Loucy (cell line): ENCODE measurements around the gene TCF19.

Source experiments
- H2AFZ ChIP-seq: fragments of 200-600 bp; sonication (generic); 2 replicates; pipeline ENCODE4 v1.6.0; 2016; ENCODE audit warnings: antibody characterized with exemption, mild to moderate bottlenecking, low read length, moderate library complexity
- H3F3A ChIP-seq: fragments of 200-600 bp; 2 replicates; pipeline ENCODE4 v1.6.0; 2016; ENCODE audit warnings: antibody characterized with exemption, low read depth, mild to moderate bottlenecking
- H3K27me3 ChIP-seq: fragments of 200-600 bp; sonication (generic); 2 replicates; pipeline ENCODE4 v1.6.1; 2014; ENCODE audit warnings: low read length, mild to moderate bottlenecking; ENCODE audit not compliant: insufficient read depth, poor library complexity, severe bottlenecking
- H3K36me3 ChIP-seq: fragments of 200-600 bp; sonication (generic); 2 replicates; pipeline ENCODE4 v1.6.1; 2016; ENCODE audit warnings: low read length; ENCODE audit not compliant: insufficient read depth
- H3K4me1 ChIP-seq: fragments of 200-600 bp; sonication (generic); 2 replicates; pipeline ENCODE4 v1.5.1; 2014; ENCODE audit warnings: low read length, mild to moderate bottlenecking; ENCODE audit not compliant: insufficient read depth, poor library complexity, severe bottlenecking
- H3K4me2 ChIP-seq: fragments of 200-600 bp; sonication (generic); 2 replicates; pipeline ENCODE4 v1.6.0; 2014; ENCODE audit warnings: antibody characterized with exemption, low read length, low read depth, mild to moderate bottlenecking; ENCODE audit not compliant: poor library complexity, severe bottlenecking
- H3K4me3 ChIP-seq: fragments of 200-600 bp; sonication (generic); 2 replicates; pipeline ENCODE4 v1.5.1; 2014; ENCODE audit warnings: low read length, mild to moderate bottlenecking, mixed read lengths; ENCODE audit not compliant: poor library complexity, severe bottlenecking
- H3K79me2 ChIP-seq: fragments of 200-600 bp; sonication (generic); 2 replicates; pipeline ENCODE4 v1.6.1; 2014; ENCODE audit warnings: low read length; ENCODE audit not compliant: insufficient read depth
- H3K9ac ChIP-seq: fragments of 200-600 bp; sonication (generic); 2 replicates; pipeline ENCODE4 v1.6.0; 2014; ENCODE audit warnings: mild to moderate bottlenecking, low read depth, low read length, moderate library complexity; ENCODE audit not compliant: poor library complexity, severe bottlenecking
- H3K9me2 ChIP-seq: fragments of 200-600 bp; sonication (generic); replicated peaks from 2 replicates; pipeline ENCODE4 v1.6.1; 2016; ENCODE audit warnings: low read depth, low read length, mixed read lengths
- H3K9me3 ChIP-seq: fragments of 200-600 bp; sonication (generic); 2 replicates; pipeline ENCODE4 v1.6.1; 2014; ENCODE audit warnings: mild to moderate bottlenecking, antibody characterized with exemption, low read length, low read depth; ENCODE audit not compliant: insufficient read depth
- H4K20me1 ChIP-seq: fragments of 200-600 bp; sonication (generic); 2 replicates; pipeline ENCODE4 v1.6.0; 2014; ENCODE audit warnings: antibody characterized with exemption, low read length, mild to moderate bottlenecking; ENCODE audit not compliant: insufficient read depth, poor library complexity, severe bottlenecking
- EZH2phosphoT487 ChIP-seq: fragments of 200-600 bp; IDR thresholded peaks from 2 replicates; pipeline ENCODE4 v1.6.1; 2018; ENCODE audit warnings: antibody characterized with exemption, mild to moderate bottlenecking, moderate library complexity, borderline replicate concordance
- TF ChIP-seq, protein P1 (sequence below): fragments of 200-600 bp; sonication (generic); conservative IDR thresholded peaks from 2 replicates; pipeline ENCODE4 v1.5.1; 2014; ENCODE audit warnings: mild to moderate bottlenecking, antibody characterized with exemption, low read length

The TCF19 gene

DNA sequence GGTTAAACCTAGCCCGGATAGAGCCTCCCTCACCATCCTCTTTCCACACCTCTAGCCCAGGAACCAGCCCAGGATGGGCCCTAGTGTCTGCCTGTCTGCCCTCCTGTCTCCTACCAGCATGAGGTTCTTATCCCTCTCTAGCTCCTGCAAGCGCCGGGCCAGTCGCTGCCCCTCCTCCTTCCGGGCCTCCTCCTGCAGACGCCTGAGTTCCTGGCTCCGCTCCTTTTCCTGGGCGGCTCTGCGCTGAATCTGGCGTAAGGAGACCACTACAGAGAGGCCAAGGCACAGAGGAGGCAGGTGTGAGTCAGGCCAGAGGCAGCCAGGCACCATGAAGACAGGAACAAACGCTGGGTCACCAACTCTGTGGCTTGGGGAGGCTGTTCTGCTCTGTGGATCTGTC lies 15.2 kb upstream of the TCF19 start:
- no peaks in the 10 kb centered on the region for H3K9me2 ChIP-seq
- no peaks in the 10 kb centered on the region for H3F3A ChIP-seq
- no peaks in the 10 kb centered on the region for H3K27me3 ChIP-seq
- H3K79me2 ChIP-seq: no peaks in the 10 kb centered on the region
- no peaks in the 10 kb centered on the region for H3K36me3 ChIP-seq
- no peaks in the 10 kb centered on the region for H3K9me3 ChIP-seq
- no peak overlapping the region for H3K4me2 ChIP-seq
- H2AFZ ChIP-seq: no peak overlapping the region
- H4K20me1 ChIP-seq: no peaks in the 10 kb centered on the region
- no peak overlapping the region for H3K4me3 ChIP-seq
- H3K4me1 ChIP-seq: no peaks in the 10 kb centered on the region
- TF ChIP-seq, protein P1, sequence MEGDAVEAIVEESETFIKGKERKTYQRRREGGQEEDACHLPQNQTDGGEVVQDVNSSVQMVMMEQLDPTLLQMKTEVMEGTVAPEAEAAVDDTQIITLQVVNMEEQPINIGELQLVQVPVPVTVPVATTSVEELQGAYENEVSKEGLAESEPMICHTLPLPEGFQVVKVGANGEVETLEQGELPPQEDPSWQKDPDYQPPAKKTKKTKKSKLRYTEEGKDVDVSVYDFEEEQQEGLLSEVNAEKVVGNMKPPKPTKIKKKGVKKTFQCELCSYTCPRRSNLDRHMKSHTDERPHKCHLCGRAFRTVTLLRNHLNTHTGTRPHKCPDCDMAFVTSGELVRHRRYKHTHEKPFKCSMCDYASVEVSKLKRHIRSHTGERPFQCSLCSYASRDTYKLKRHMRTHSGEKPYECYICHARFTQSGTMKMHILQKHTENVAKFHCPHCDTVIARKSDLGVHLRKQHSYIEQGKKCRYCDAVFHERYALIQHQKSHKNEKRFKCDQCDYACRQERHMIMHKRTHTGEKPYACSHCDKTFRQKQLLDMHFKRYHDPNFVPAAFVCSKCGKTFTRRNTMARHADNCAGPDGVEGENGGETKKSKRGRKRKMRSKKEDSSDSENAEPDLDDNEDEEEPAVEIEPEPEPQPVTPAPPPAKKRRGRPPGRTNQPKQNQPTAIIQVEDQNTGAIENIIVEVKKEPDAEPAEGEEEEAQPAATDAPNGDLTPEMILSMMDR: no peak
- no peak for TF ChIP-seq EZH2phosphoT487
- no peak overlapping the region for H3K9ac ChIP-seq

- Histone ChIP-seq H4K20me1 (no peaks in the 10 kb centered on the region), H3K9ac (no peak overlapping the region), H3K4me3 (no peak overlapping the region), H3K27me3 (no peaks in the 10 kb centered on the region), H3K9me3 (no peaks in the 10 kb centered on the region), H3K79me2 (no peaks in the 10 kb centered on the region), H3K36me3 (no peaks in the 10 kb centered on the region), H3K9me2 (no peaks in the 10 kb centered on the region), H3K4me2 (no peak overlapping the region), H3K4me1 (no peaks in the 10 kb centered on the region), H2AFZ (no peak overlapping the region), H3F3A (no peaks in the 10 kb centered on the region)
- TF ChIP-seq, protein P1: no peak
- no peak for TF ChIP-seq EZH2phosphoT487
These were observed 14.0 kb upstream of the TCF19 start for GRCh38 chr6:31144296-31144969.

DNA sequence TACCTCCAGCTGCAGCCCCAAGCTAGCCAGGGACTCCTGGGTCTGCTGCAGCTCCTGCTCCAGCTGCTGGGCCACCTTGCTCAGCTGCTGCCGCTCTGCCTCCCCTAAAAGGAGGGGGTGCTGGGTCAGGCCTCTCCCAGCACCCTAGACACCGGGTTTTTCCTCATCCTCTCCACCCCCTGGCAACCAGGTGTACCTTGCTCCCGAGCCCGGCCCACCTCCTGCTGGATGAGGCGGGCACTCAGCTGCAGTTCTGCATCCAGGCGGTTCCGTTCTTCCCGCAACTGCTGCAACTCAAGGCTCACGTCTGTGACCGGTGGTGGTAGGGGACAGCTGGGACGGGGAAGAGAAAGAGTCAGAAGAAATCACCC lies 13.4 kb upstream of the TCF19 start:
- no peaks in the 10 kb centered on the region for H3K36me3 ChIP-seq
- TF ChIP-seq EZH2phosphoT487: no peak
- TF ChIP-seq, protein P1: no peak

More for the DNA sequence above, 13.4 kb upstream of the TCF19 start:
- H3F3A ChIP-seq: no peaks in the 10 kb centered on the region
- no peaks in the 10 kb centered on the region for H3K9me2 ChIP-seq
- H2AFZ ChIP-seq: no peak overlapping the region
- H3K79me2 ChIP-seq: no peaks in the 10 kb centered on the region
- H3K4me3 ChIP-seq: no peak overlapping the region
- H3K9ac ChIP-seq: no peak overlapping the region
- H3K4me1 ChIP-seq: no peaks in the 10 kb centered on the region
- no peaks in the 10 kb centered on the region for H3K9me3 ChIP-seq
- no peaks in the 10 kb centered on the region for H4K20me1 ChIP-seq
- no peaks in the 10 kb centered on the region for H3K27me3 ChIP-seq
- H3K4me2 ChIP-seq: no peak overlapping the region
